H54 (cell line): ENCODE results near the gene PIK3R4.
A peak's percentile ranks its signal among the peaks of the same experiment; 100 is the strongest.

Experiments used
- DNase-seq: peaks from one replicate; pipeline ENCODE4 v3.0.0; 2011; ENCODE audit warnings: low spot score, mixed read lengths; ENCODE audit not compliant: insufficient read length
- FAIRE-seq: peaks from 3 replicates; lab custom pipeline; 2011; peaks lifted over from hg19 to GRCh38; lab: Jason Lieb, UNC
- POLR2A ChIP-seq: IDR thresholded peaks from 2 replicates; pipeline ENCODE4 v1.6.1; 2011; ENCODE audit warnings: low read depth, mild to moderate bottlenecking, low read length

PIK3R4 gene

GRCh38 chr3:130759692-130760338, 13.2 kb upstream of the PIK3R4 start:
- DNase-seq (peak; percentile 22), FAIRE-seq (no peak)
- TF ChIP-seq POLR2A = no peak

- TF ChIP-seq POLR2A = no peak
- no peak for DNase-seq
- no peak for FAIRE-seq
These were observed 12.2 kb upstream of the PIK3R4 start for GRCh38 chr3:130758624-130759369.

- no peak for FAIRE-seq
- no peak for TF ChIP-seq POLR2A
- DNase-seq = no peak
These were observed 11.1 kb upstream of the PIK3R4 start for GRCh38 chr3:130757611-130758150.

- no peak for TF ChIP-seq POLR2A
- FAIRE-seq (peak; percentile 36), DNase-seq (no peak)
These were observed 9.0 kb upstream of the PIK3R4 start for GRCh38 chr3:130755666-130756065.

- FAIRE-seq = no peak
- TF ChIP-seq POLR2A = no peak
- DNase-seq = no peak
These were observed 2.4 kb upstream of the PIK3R4 start for GRCh38 chr3:130748981-130749380.

- TF ChIP-seq POLR2A = no peak
These were observed 1.8 kb upstream of the PIK3R4 start for GRCh38 chr3:130748467-130748861.

GRCh38 chr3:130743354-130743753, 3.3 kb downstream of the PIK3R4 start:
- no peak for FAIRE-seq
- DNase-seq = no peak
- no peak for TF ChIP-seq POLR2A

More at GRCh38 chr3:130748467-130748861, 1.8 kb upstream of the PIK3R4 start:
- FAIRE-seq (no peak), DNase-seq (no peak)

- no peak for TF ChIP-seq POLR2A
- DNase-seq = no peak
- no peak for FAIRE-seq
These were observed 4.6 kb downstream of the PIK3R4 start for GRCh38 chr3:130741946-130742610.

- DNase-seq = no peak
- TF ChIP-seq POLR2A = no peak
- FAIRE-seq = no peak
These were observed 6.8 kb downstream of the PIK3R4 start for GRCh38 chr3:130739848-130740247.

- DNase-seq (no peak), FAIRE-seq (no peak)
- no peak for TF ChIP-seq POLR2A
These were observed 8.4 kb downstream of the PIK3R4 start for GRCh38 chr3:130738241-130738640.

GRCh38 chr3:130737622-130738021, 9.0 kb downstream of the PIK3R4 start:
- TF ChIP-seq POLR2A = no peak
- DNase-seq (no peak), FAIRE-seq (no peak)

- DNase-seq (no peak), FAIRE-seq (peak; percentile 11)
- no peak for TF ChIP-seq POLR2A
These were observed 13.3 kb downstream of the PIK3R4 start for GRCh38 chr3:130733236-130733875.

GRCh38 chr3:130732501-130732900, 14.1 kb downstream of the PIK3R4 start:
- TF ChIP-seq POLR2A = no peak
- no peak for DNase-seq
- FAIRE-seq = no peak
